Measurements from ENCODE around the gene GMDS. TPM values are rescaled to one million over a fixed set of nuclear protein-coding genes. Genes with fewer than 3 reads are reported as not detected.

Gene GMDS
- total and polyA plus RNA-seq, 2 of the 8 experiments (the other 6 are each of a cell fraction or from before 2014, with no cell fraction given), result 16.8 to 50.0 TPM

GRCh38 chr6:1763404-1763803 lies 482.0 kb downstream of the GMDS start:
- no peaks in the 10 kb centered on the region for H3K36me3 ChIP-seq (ENCODE audit: control insufficient read depth in 2 of 4, insufficient read depth in 4 of 4, low read length in 3 of 4)
- FAIRE-seq, result no peak
- DNase-seq (ENCODE audit: low read depth in 1 of 2, low spot score in 2 of 2), result no peak
- H3K23ac ChIP-seq (ENCODE audit: insufficient read length), result no peak overlapping the region
- no peak overlapping the region for H2BK5ac ChIP-seq (ENCODE audit: low read depth, low read length)
- WGBS, 2 experiments (ENCODE audit: extremely low coverage in 1 of 2, insufficient coverage in 1 of 2, insufficient read length in 1 of 2, insufficient replicate concordance in 2 of 2, low coverage in 1 of 2, low lambda C conversion rate in 2 of 2, missing lambda C conversion rate in 1 of 2), result 83% methylated on average over 6 of the region's 6 CpGs; no CpG with 5 or more reads in 1 of the 2 experiments
- H3K4ac ChIP-seq (replicated peaks; ENCODE audit: insufficient read length, low read depth, low read length), result no peak overlapping the region
- no peaks in the 10 kb centered on the region for H3K79me2 ChIP-seq (ENCODE audit: control insufficient read depth in 1 of 2, insufficient read depth in 2 of 2, low read length in 2 of 2)
- no peaks in the 10 kb centered on the region for H3K79me1 ChIP-seq (ENCODE audit: low read depth, low read length)
- H3K56ac ChIP-seq (replicated peaks; ENCODE audit: insufficient read length, low read depth, low read length), result no peak overlapping the region
- no peaks in the 10 kb centered on the region for H3K27me3 ChIP-seq (replicated peaks in 1 of 4; ENCODE audit: control insufficient read depth in 3 of 4, extremely low read depth in 1 of 4, insufficient read depth in 3 of 4, low read length in 3 of 4)
- H2AFZ ChIP-seq (ENCODE audit: low read length), result no peak overlapping the region
- H2BK20ac ChIP-seq (ENCODE audit: low read length), result no peak overlapping the region
- POLR2A ChIA-PET (ENCODE audit: partially characterized antibody), result no interaction called here
- no peak overlapping the region for H2AK5ac ChIP-seq (ENCODE audit: low read depth, low read length)
- no peak overlapping the region for H2BK15ac ChIP-seq (ENCODE audit: low read length)
- no peak overlapping the region for H2BK12ac ChIP-seq (ENCODE audit: low read depth, low read length)
- CTCF ChIA-PET (ENCODE audit: partially characterized antibody), result interaction anchor here (0.6 to 1.1 kb wide), 3 partner anchors 18 to 446 kb away, joined by 3 to 4 read pairs (median 3); no protein-coding TSS in a partner anchor
- no peak overlapping the region for H3K14ac ChIP-seq (ENCODE audit: insufficient read length)
- no peak overlapping the region for H3K4me2 ChIP-seq (ENCODE audit: insufficient read depth in 1 of 2, low read depth in 2 of 2, low read length in 2 of 2)
- no peaks in the 10 kb centered on the region for H3K4me1 ChIP-seq (replicated peaks in 1 of 4; ENCODE audit: control insufficient read depth in 3 of 4, insufficient read depth in 4 of 4, low read length in 3 of 4)
- no peaks in the 10 kb centered on the region for H4K20me1 ChIP-seq (replicated peaks in 1 of 2; ENCODE audit: control insufficient read depth in 1 of 2, insufficient read depth in 2 of 2, low read length in 2 of 2)
- H4K91ac ChIP-seq (replicated peaks; ENCODE audit: insufficient read length, low read length), result no peak overlapping the region
- no peaks in the 10 kb centered on the region for H3K23me2 ChIP-seq (ENCODE audit: low read depth, low read length)
- no peak overlapping the region for H2BK120ac ChIP-seq (replicated peaks; ENCODE audit: low read depth, low read length)
- H3K9ac ChIP-seq (replicated peaks in 1 of 4; ENCODE audit: extremely low read depth in 1 of 4, low read depth in 3 of 4, low read length in 3 of 4), result no peak overlapping the region
- no peaks in the 10 kb centered on the region for H3K9me3 ChIP-seq (ENCODE audit: insufficient read depth in 2 of 2, low read depth in 1 of 2, low read length in 1 of 2)
- H4K5ac ChIP-seq (ENCODE audit: insufficient read length, low read depth, low read length), result no peak overlapping the region
- H3K27ac ChIP-seq (ENCODE audit: low read depth, low read length), result no peak overlapping the region
- H4K8ac ChIP-seq (ENCODE audit: extremely low read depth, insufficient read depth, low read length), result no peak overlapping the region
- H3K4me3 ChIP-seq (ENCODE audit: extremely low read depth in 1 of 4, insufficient read depth in 2 of 4, low read depth in 3 of 4, low read length in 4 of 4), result no peak overlapping the region
- no peak overlapping the region for H3K18ac ChIP-seq (ENCODE audit: extremely low read depth, low read length)
- TF ChIP-seq NRF1 (IDR thresholded peaks at IDR 0.05; ENCODE audit: low read depth, low read length), result no peak
- TF ChIP-seq BRCA1 (IDR thresholded peaks at IDR 0.05; ENCODE audit: low read depth, low read length), result no peak
- TF ChIP-seq FOSL1 (IDR thresholded peaks at IDR 0.05; ENCODE audit: insufficient read depth, low read depth, low read length), result no peak
- no peak for TF ChIP-seq POLR2AphosphoS5 (IDR thresholded peaks at IDR 0.05; ENCODE audit: low read depth, low read length)
- no peak for TF ChIP-seq RBBP5 (IDR thresholded peaks at IDR 0.05; ENCODE audit: borderline replicate concordance, low read depth, low read length)
- no peak for TF ChIP-seq TAF7 (optimal IDR thresholded peaks at IDR 0.05; ENCODE audit: borderline replicate concordance, low read depth, low read length)
- TF ChIP-seq, protein P1, sequence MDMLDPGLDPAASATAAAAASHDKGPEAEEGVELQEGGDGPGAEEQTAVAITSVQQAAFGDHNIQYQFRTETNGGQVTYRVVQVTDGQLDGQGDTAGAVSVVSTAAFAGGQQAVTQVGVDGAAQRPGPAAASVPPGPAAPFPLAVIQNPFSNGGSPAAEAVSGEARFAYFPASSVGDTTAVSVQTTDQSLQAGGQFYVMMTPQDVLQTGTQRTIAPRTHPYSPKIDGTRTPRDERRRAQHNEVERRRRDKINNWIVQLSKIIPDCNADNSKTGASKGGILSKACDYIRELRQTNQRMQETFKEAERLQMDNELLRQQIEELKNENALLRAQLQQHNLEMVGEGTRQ (IDR thresholded peaks at IDR 0.05; ENCODE audit: low read length), result no peak
- TF ChIP-seq SP1 (IDR thresholded peaks at IDR 0.05; ENCODE audit: low read depth, low read length), result no peak
- no peak for TF ChIP-seq GABPA (IDR thresholded peaks at IDR 0.05; ENCODE audit: borderline replicate concordance, insufficient read depth, low read length)
- no peak for TF ChIP-seq TAF1 (IDR thresholded peaks at IDR 0.05; ENCODE audit: low read depth, low read length)
